Suprapubic skin (tissue), 4 donors: Measurements from ENCODE around the gene KICS2.

Experiments
- CTCF ChIP-seq, 2 donors: fragments of 200-600 bp in 1 of 2; fragments of 450-650 bp in 1 of 2; sonication (generic) in 1 of 2; IDR thresholded peaks; one replicate each; pipeline ENCODE4 v1.5.1; 2016 to 2019; ENCODE audit warnings: antibody characterized with exemption in 2 of 2, mild to moderate bottlenecking in 1 of 2, moderate library complexity in 1 of 2
- EP300 ChIP-seq: sonication (generic); formaldehyde crosslinking; IDR thresholded peaks from one replicate; pipeline ENCODE4 v1.6.1; 2017; ENCODE audit warnings: antibody characterized with exemption
- POLR2AphosphoS5 ChIP-seq, 3 donors: sonication (generic); formaldehyde crosslinking; IDR thresholded peaks; one replicate each; pipeline ENCODE4 v1.6.1; 2017; ENCODE audit warnings: antibody characterized with exemption in 3 of 3

GRCh38 chr12:64255249-64255648 lies 33.2 kb upstream of the KICS2 start:
- no peak for TF ChIP-seq POLR2AphosphoS5 (IDR thresholded peaks at IDR 0.05)
- no peak for TF ChIP-seq CTCF (IDR thresholded peaks at IDR 0.05)
- TF ChIP-seq EP300: no peak
